HG03520 (cell line): ENCODE data around the gene OTOG.

ENCODE experiments used
- ATAC-seq: cut with Tn5 transposase; IDR thresholded peaks from one replicate; pipeline ENCODE4 v1.9.1; 2021; ENCODE audit warnings: mild to moderate bottlenecking, moderate library complexity; ENCODE audit not compliant: unreplicated experiment

Gene OTOG

GRCh38 chr11:17687946-17688670 is 141.0 kb downstream of the OTOG start:
- ATAC-seq, result no peak

- ATAC-seq, result no peak
Observed at GRCh38 chr11:17691550-17691949, 144.5 kb downstream of the OTOG start.

GRCh38 chr11:17691976-17692375 is 144.9 kb downstream of the OTOG start:
- no peak for ATAC-seq

GRCh38 chr11:17692931-17693330 is 145.9 kb downstream of the OTOG start:
- ATAC-seq, result no peak

GRCh38 chr11:17693531-17693930 is 146.5 kb downstream of the OTOG start:
- ATAC-seq, result no peak

GRCh38 chr11:17694494-17695110 is 147.5 kb downstream of the OTOG start:
- ATAC-seq, result no peak

GRCh38 chr11:17695454-17696441 is 148.7 kb downstream of the OTOG start:
- ATAC-seq, result no peak

- ATAC-seq, result no peak
Observed at GRCh38 chr11:17696741-17697140, 149.7 kb downstream of the OTOG start.
